Measurements from ENCODE around the gene RNF130.

Gene RNF130

GRCh38 chr5:180045889-180046499 lies 25.6 kb downstream of the RNF130 start:
- TF ChIP-seq CTCF (IDR thresholded peaks at IDR 0.05; ENCODE audit: borderline replicate concordance, insufficient read depth, low read depth, low read length), result no peak
- H3K4me3 ChIP-seq (ENCODE audit: low read depth, low read length), result no peak overlapping the region

- H3K4me3 ChIP-seq (ENCODE audit: low read depth, low read length), result no peak overlapping the region
- TF ChIP-seq CTCF (IDR thresholded peaks at IDR 0.05; ENCODE audit: borderline replicate concordance, insufficient read depth, low read depth, low read length), result no peak
These were observed 28.2 kb downstream of the RNF130 start for GRCh38 chr5:180043377-180043776.

- H3K4me3 ChIP-seq (ENCODE audit: low read depth, low read length), result no peak overlapping the region
- no peak for TF ChIP-seq CTCF (IDR thresholded peaks at IDR 0.05; ENCODE audit: borderline replicate concordance, insufficient read depth, low read depth, low read length)
These were observed 30.0 kb downstream of the RNF130 start for GRCh38 chr5:180041301-180042274.

- TF ChIP-seq CTCF (IDR thresholded peaks at IDR 0.05; ENCODE audit: borderline replicate concordance, insufficient read depth, low read depth, low read length), result no peak
- no peak overlapping the region for H3K4me3 ChIP-seq (ENCODE audit: low read depth, low read length)
These were observed 31.0 kb downstream of the RNF130 start for GRCh38 chr5:180040287-180041214.

- H3K4me3 ChIP-seq (ENCODE audit: low read depth, low read length), result no peak overlapping the region
- no peak for TF ChIP-seq CTCF (IDR thresholded peaks at IDR 0.05; ENCODE audit: borderline replicate concordance, insufficient read depth, low read depth, low read length)
These were observed 36.2 kb downstream of the RNF130 start for GRCh38 chr5:180035206-180035931.

- TF ChIP-seq CTCF (IDR thresholded peaks at IDR 0.05; ENCODE audit: borderline replicate concordance, insufficient read depth, low read depth, low read length), result no peak
- H3K4me3 ChIP-seq (ENCODE audit: low read depth, low read length), result no peak overlapping the region
These were observed 37.0 kb downstream of the RNF130 start for GRCh38 chr5:180034564-180034963.
